B cell (primary cell): Measurements from ENCODE around the gene TMEM201.

Source experiments
- EZH2 ChIP-seq: IDR thresholded peaks from 2 replicates; pipeline ENCODE4 v1.6.1; 2012; ENCODE audit warnings: borderline replicate concordance, low read depth, mild to moderate bottlenecking, moderate library complexity, low read length; ENCODE audit not compliant: insufficient read depth, poor library complexity, severe bottlenecking
- TF ChIP-seq, protein P1 (sequence below): fragments of 200-600 bp; IDR thresholded peaks from one replicate; pipeline ENCODE4 v1.8.0; 2022; ENCODE audit warnings: antibody characterized with exemption, mild to moderate bottlenecking

- TF ChIP-seq, protein P1, sequence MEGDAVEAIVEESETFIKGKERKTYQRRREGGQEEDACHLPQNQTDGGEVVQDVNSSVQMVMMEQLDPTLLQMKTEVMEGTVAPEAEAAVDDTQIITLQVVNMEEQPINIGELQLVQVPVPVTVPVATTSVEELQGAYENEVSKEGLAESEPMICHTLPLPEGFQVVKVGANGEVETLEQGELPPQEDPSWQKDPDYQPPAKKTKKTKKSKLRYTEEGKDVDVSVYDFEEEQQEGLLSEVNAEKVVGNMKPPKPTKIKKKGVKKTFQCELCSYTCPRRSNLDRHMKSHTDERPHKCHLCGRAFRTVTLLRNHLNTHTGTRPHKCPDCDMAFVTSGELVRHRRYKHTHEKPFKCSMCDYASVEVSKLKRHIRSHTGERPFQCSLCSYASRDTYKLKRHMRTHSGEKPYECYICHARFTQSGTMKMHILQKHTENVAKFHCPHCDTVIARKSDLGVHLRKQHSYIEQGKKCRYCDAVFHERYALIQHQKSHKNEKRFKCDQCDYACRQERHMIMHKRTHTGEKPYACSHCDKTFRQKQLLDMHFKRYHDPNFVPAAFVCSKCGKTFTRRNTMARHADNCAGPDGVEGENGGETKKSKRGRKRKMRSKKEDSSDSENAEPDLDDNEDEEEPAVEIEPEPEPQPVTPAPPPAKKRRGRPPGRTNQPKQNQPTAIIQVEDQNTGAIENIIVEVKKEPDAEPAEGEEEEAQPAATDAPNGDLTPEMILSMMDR: no peak
- no peak for TF ChIP-seq EZH2
These were observed 11.3 kb upstream of the TMEM201 start for GRCh38 chr1:9577423-9577822.
